A549 (cell line): ENCODE measurements around the gene CADPS2. TPM values are rescaled to one million over a fixed set of nuclear protein-coding genes. Genes with fewer than 3 reads are reported as not detected.

Experiments
- ATAC-seq, 2 experiments: fragments of 200-7000 bp in 1 of 2; fragments of >200 bp in 1 of 2; cut with Nextera tagmentation in 1 of 2; cut with Tn5 transposase in 1 of 2; 3 replicates each; pipeline versions ENCODE4 v1.8.0 to v1.9.1; 2018 to 2020; ENCODE audit warnings: mild to moderate bottlenecking in 1 of 2, moderate library complexity in 1 of 2
- CTCF ChIA-PET: fragments of 300-600 bp; sonication (Branson Sonifier 250); formaldehyde crosslinking; extraction: SDS; loops from one replicate; lab custom pipeline; 2021; ENCODE audit warnings: antibody characterized with exemption, inconsistent platforms; lab: Yijun Ruan, JAX
- POLR2A ChIA-PET: fragments of 350-600 bp; formaldehyde crosslinking; extraction: SDS; loops from one replicate; lab custom pipeline; 2021; ENCODE audit warnings: antibody characterized with exemption, inconsistent platforms; lab: Yijun Ruan, JAX
- DNase-seq, 2 experiments: peaks; one replicate each; pipeline versions ENCODE4 v3.0.0 to v3.0.0-alpha.2; 2011 to 2016; ENCODE audit warnings: low read depth in 1 of 2, low spot score in 1 of 2
- FAIRE-seq: peaks from 2 replicates; lab custom pipeline; 2011; peaks lifted over from hg19 to GRCh38; lab: Jason Lieb, UNC
- H3K27ac ChIP-seq, 2 experiments: fragments of >200 bp; sonication (Bioruptor Twin); formaldehyde crosslinking; 3 replicates each; pipeline ENCODE4 v1.5.1; 2016 to 2017
- H3K4me1 ChIP-seq: fragments of >200 bp; sonication (Bioruptor Twin); formaldehyde crosslinking; 3 replicates; pipeline ENCODE4 v1.6.1; 2016
- H3K4me2 ChIP-seq: fragments of >200 bp; sonication (Bioruptor Twin); formaldehyde crosslinking; 3 replicates; pipeline ENCODE4 v1.6.1; 2016
- H3K4me3 ChIP-seq: fragments of >200 bp; sonication (Bioruptor Twin); formaldehyde crosslinking; 3 replicates; pipeline ENCODE4 v1.5.1; 2016
- H3K9me3 ChIP-seq: fragments of >200 bp; sonication (Bioruptor Twin); formaldehyde crosslinking; 3 replicates; pipeline ENCODE4 v1.6.1; 2016
- BHLHE40 ChIP-seq: IDR thresholded peaks from 2 replicates; pipeline ENCODE4 v1.6.1; 2012; ENCODE audit warnings: low read depth, low read length, inconsistent platforms
- CEBPB ChIP-seq, 2 experiments: fragments of >200 bp in 1 of 2; sonication (Bioruptor Twin) in 1 of 2; formaldehyde crosslinking in 1 of 2; IDR thresholded peaks; 2 replicates each; pipeline ENCODE4 v1.6.1; 2012 to 2016
- FOSL2 ChIP-seq, 2 experiments: fragments of 450-650 bp in 1 of 2; fragments of >200 bp in 1 of 2; sonication (Bioruptor Twin) in 1 of 2; formaldehyde crosslinking; IDR thresholded peaks; 2 replicates each; pipeline versions ENCODE4 v1.5.0 to v1.6.1; 2016 to 2020; ENCODE audit warnings: mild to moderate bottlenecking in 1 of 2, moderate library complexity in 1 of 2
- HDAC2 ChIP-seq: fragments of 200-600 bp; sonication (generic); IDR thresholded peaks from 2 replicates; pipeline ENCODE4 v1.6.1; 2016
- JUN ChIP-seq, 2 experiments: fragments of >200 bp; sonication (Bioruptor Twin); formaldehyde crosslinking; IDR thresholded peaks; 2 replicates in 1 of 2; 3 replicates in 1 of 2; pipeline ENCODE4 v1.6.1; 2016 to 2017
- KDM1A ChIP-seq: fragments of 200-600 bp; sonication (generic); IDR thresholded peaks from 2 replicates; pipeline ENCODE4 v1.6.1; 2016; ENCODE audit warnings: low read depth, mild to moderate bottlenecking
- MYC ChIP-seq: IDR thresholded peaks from 2 replicates; pipeline ENCODE4 v1.6.1; 2012; ENCODE audit warnings: mild to moderate bottlenecking, inconsistent platforms, low read length, improper control_type of control experiment, borderline replicate concordance
- POLR2AphosphoS2 ChIP-seq: conservative IDR thresholded peaks from 2 replicates; pipeline ENCODE4 v1.6.1; 2012; ENCODE audit warnings: low read length, improper control_type of control experiment, inconsistent platforms
- RARB ChIP-seq: fragments of 250-450 bp; sonication (Bioruptor Pico); IDR thresholded peaks from 2 replicates; pipeline ENCODE4 v1.8.0; 2021; ENCODE audit warnings: mild to moderate bottlenecking, moderate library complexity
- RFX5 ChIP-seq: fragments of 450-650 bp; IDR thresholded peaks from 2 replicates; pipeline ENCODE4 v1.7.1; 2014; ENCODE audit warnings: antibody characterized with exemption, mild to moderate bottlenecking, moderate library complexity
- RNF2 ChIP-seq: fragments of 200-600 bp; sonication (generic); IDR thresholded peaks from 2 replicates; pipeline ENCODE4 v1.6.1; 2016; ENCODE audit warnings: low read depth, mild to moderate bottlenecking, antibody characterized with exemption, moderate library complexity, borderline replicate concordance
- TP53 ChIP-seq: fragments of 250-450 bp; sonication (Bioruptor Pico); IDR thresholded peaks from 2 replicates; pipeline ENCODE4 v1.5.0; 2021; ENCODE audit warnings: mild to moderate bottlenecking, moderate library complexity
- ZC3H11A ChIP-seq: fragments of 450-650 bp; IDR thresholded peaks from 2 replicates; pipeline ENCODE4 v1.6.1; 2014; ENCODE audit warnings: antibody characterized with exemption, mild to moderate bottlenecking
- WGBS: methylation state at CpG from one replicate; pipeline ENCODE4 v1.1.6; 2017; ENCODE audit errors: missing lambda C conversion rate; 5-methylcytosine and 5-hydroxymethylcytosine counted together
- polyA plus RNA-seq, 4 experiments: library from polyadenylated mRNA; depleted of rRNA in 3 of 4; stranded (reverse); fragments of >200 nt; fragmentation: RNase III in 1 of 4; extraction: RNeasy Plus Mini Kit Qiagen cat#74134 plus additional on column Dnase treatment in 1 of 4; gene quantifications; 2 replicates in 3 of 4; 3 replicates in 1 of 4; pipeline ENCODE4 v1.2.3, GENCODE V29; 2011 to 2017
- TF ChIP-seq, protein P1 (sequence below): fragments of 150-350 bp; IDR thresholded peaks from 2 replicates; pipeline ENCODE4 v1.6.1; 2014; ENCODE audit warnings: low read depth, mild to moderate bottlenecking, low read length
- TF ChIP-seq, protein P2 (sequence below): fragments of 200-600 bp; sonication (generic); IDR thresholded peaks from 2 replicates; pipeline ENCODE4 v1.6.1; 2016; ENCODE audit warnings: antibody characterized with exemption, mild to moderate bottlenecking, moderate library complexity

The CADPS2 gene
- polyA plus RNA-seq, 2 of the 4 experiments (the other 2 are of a cell fraction), result 0.04 to 0.10 TPM

DNA sequence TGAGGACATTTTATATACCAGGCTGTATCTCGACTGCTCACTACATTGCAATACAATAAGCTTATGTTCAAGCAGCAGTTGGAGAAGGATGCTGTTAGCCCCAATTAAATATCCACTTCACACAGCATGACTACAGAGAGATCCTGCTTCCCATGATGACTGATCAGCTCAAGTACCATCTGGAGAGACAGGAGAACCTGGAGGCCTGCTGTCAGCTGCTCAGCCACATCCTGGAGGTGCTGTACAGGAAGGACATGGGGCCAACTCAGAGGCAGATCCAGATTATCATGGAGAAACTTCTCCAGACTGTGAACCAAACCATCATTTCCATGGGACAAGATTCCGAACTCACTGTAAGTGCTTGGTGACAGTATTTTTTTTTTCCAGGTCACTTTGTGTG lies 209.8 kb downstream of the CADPS2 start (continued):
- TF ChIP-seq, protein P1, sequence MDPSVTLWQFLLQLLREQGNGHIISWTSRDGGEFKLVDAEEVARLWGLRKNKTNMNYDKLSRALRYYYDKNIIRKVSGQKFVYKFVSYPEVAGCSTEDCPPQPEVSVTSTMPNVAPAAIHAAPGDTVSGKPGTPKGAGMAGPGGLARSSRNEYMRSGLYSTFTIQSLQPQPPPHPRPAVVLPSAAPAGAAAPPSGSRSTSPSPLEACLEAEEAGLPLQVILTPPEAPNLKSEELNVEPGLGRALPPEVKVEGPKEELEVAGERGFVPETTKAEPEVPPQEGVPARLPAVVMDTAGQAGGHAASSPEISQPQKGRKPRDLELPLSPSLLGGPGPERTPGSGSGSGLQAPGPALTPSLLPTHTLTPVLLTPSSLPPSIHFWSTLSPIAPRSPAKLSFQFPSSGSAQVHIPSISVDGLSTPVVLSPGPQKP, result no peak
- TF ChIP-seq, all 56 proteins: peak for 0

DNA sequence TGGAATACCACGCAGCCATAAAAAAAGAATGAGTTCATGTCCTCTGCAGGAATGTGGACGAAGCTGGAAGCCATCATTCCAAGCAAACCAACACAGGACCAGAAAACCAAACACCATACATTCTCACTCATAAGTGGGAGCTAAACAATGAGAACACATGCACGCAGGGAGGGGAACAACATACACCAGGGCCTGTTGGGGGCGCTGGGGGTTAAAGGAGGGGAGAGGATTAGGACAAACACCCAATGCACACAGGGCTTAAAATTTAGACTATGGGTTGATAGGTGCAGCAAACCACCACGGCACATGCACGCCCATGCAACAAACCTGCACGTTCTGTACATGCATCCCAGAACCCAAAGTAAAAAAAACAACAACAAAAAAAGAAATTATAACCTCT lies 210.6 kb downstream of the CADPS2 start:
- ATAC-seq (no peak), DNase-seq (no peak), FAIRE-seq (no peak)
- no peaks in the 10 kb centered on the region for H3K9me3 ChIP-seq
- CTCF ChIA-PET, result no interaction called here
- no peak overlapping the region for H3K27ac ChIP-seq
- WGBS, result 19% methylated on average over 7 of the region's 7 CpGs
- no peak for TF ChIP-seq TP53 (CRISPR knock-in tag)
- no peak overlapping the region for H3K4me3 ChIP-seq
- H3K4me2 ChIP-seq, result no peak overlapping the region
- H3K4me1 ChIP-seq, result no peaks in the 10 kb centered on the region
- POLR2A ChIA-PET, result no interaction called here

DNA sequence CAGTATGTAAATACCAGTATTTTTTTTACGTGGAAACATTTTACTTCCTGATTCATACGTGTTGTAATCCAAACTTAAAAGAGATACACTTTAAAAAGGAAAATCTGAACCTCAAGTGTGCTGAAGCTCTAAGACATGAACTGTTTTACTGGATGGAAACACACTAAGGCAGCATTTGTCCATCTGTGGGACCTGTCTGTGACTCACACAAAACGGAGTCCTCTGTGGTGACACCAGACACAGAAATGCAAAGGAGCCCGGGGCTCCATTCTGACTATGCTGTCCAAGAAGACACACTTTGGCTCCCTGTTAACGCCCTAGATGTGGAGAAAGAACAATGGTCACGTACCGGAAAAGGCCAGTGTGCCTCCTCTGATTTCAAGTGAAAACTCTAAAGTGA lies 211.2 kb downstream of the CADPS2 start:
- no peak overlapping the region for H3K4me3 ChIP-seq
- DNase-seq (no peak), ATAC-seq (no peak), FAIRE-seq (no peak)
- H3K4me2 ChIP-seq, result no peak overlapping the region
- ChIA-PET CTCF (no interaction called here), POLR2A (no interaction called here)
- no peaks in the 10 kb centered on the region for H3K4me1 ChIP-seq
- no peak overlapping the region for H3K27ac ChIP-seq
- no peaks in the 10 kb centered on the region for H3K9me3 ChIP-seq
- no peak for TF ChIP-seq RARB (CRISPR knock-in tag)
- no peak for TF ChIP-seq TP53 (CRISPR knock-in tag)
- no peak for TF ChIP-seq JUN (IDR thresholded peaks at IDR 0.05)
- no peak for TF ChIP-seq ZC3H11A
- TF ChIP-seq, protein P2, sequence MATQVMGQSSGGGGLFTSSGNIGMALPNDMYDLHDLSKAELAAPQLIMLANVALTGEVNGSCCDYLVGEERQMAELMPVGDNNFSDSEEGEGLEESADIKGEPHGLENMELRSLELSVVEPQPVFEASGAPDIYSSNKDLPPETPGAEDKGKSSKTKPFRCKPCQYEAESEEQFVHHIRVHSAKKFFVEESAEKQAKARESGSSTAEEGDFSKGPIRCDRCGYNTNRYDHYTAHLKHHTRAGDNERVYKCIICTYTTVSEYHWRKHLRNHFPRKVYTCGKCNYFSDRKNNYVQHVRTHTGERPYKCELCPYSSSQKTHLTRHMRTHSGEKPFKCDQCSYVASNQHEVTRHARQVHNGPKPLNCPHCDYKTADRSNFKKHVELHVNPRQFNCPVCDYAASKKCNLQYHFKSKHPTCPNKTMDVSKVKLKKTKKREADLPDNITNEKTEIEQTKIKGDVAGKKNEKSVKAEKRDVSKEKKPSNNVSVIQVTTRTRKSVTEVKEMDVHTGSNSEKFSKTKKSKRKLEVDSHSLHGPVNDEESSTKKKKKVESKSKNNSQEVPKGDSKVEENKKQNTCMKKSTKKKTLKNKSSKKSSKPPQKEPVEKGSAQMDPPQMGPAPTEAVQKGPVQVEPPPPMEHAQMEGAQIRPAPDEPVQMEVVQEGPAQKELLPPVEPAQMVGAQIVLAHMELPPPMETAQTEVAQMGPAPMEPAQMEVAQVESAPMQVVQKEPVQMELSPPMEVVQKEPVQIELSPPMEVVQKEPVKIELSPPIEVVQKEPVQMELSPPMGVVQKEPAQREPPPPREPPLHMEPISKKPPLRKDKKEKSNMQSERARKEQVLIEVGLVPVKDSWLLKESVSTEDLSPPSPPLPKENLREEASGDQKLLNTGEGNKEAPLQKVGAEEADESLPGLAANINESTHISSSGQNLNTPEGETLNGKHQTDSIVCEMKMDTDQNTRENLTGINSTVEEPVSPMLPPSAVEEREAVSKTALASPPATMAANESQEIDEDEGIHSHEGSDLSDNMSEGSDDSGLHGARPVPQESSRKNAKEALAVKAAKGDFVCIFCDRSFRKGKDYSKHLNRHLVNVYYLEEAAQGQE, result no peak
- TF ChIP-seq HDAC2, result no peak
- no peak for TF ChIP-seq POLR2AphosphoS2
- TF ChIP-seq CEBPB (IDR thresholded peaks at IDR 0.05), result no peak
- TF ChIP-seq MYC, result no peak
- no peak for TF ChIP-seq FOSL2 (IDR thresholded peaks at IDR 0.05)
- no peak for TF ChIP-seq FOSL2 (CRISPR knock-in tag; IDR thresholded peaks at IDR 0.05)
- no peak for TF ChIP-seq BHLHE40
- 23% methylated on average over 7 of the region's 7 CpGs for WGBS

DNA sequence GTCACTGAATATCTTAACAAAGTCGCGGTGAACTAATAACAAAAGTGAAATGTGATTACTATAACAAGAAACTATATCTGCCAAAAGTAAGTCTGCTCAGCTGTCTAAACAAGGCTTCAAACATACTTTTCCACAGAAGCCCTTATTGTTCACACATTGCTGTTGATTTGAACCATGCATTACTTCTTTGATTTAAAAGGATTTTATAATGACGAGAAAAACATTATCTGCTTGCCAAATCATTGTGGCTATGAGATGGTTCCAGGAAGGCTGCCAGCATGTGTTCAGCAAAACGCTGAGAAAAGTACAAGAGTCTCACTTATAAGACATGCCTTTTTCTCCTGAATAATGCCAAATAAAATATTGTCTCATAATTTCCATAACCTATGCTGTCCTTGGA lies 211.8 kb downstream of the CADPS2 start:
- ChIA-PET CTCF (no interaction called here), POLR2A (no interaction called here)
- no peak for ATAC-seq
- Histone ChIP-seq H3K4me2 (no peak overlapping the region), H3K4me1 (no peaks in the 10 kb centered on the region), H3K4me3 (no peak overlapping the region), H3K9me3 (no peaks in the 10 kb centered on the region), H3K27ac (no peak overlapping the region)
- 58% methylated on average over 4 of the region's 4 CpGs for WGBS
- DNase-seq, result no peak
- TF ChIP-seq RNF2, result no peak
- TF ChIP-seq, protein P1, result no peak
- TF ChIP-seq RARB (CRISPR knock-in tag), result no peak
- no peak for TF ChIP-seq CEBPB (IDR thresholded peaks at IDR 0.05)
- no peak for TF ChIP-seq KDM1A
- TF ChIP-seq MYC, result no peak
- TF ChIP-seq RFX5, result no peak
- no peak for FAIRE-seq
